OCI-M2 (cell line): Measurements from ENCODE around the gene EFCAB13.
"Not testable (repeated sequence)": the region's sequence is repeated elsewhere in the genome, so short reads cannot be mapped to it uniquely, and the experiment has no call there.

Source experiments
- DNase-seq: peaks from one replicate; lab custom pipeline; 2025; ENCODE audit not compliant: unreplicated experiment; lab: John Stamatoyannopoulos, UW

EFCAB13 gene

GRCh38 chr17:47423406-47424295 is 99.9 kb downstream of the EFCAB13 start:
- DNase-seq: no peak

- not testable (repeated sequence) for DNase-seq
Measured at GRCh38 chr17:47425233-47425632, 101.5 kb downstream of the EFCAB13 start.

- DNase-seq: not testable (repeated sequence)
Measured at GRCh38 chr17:47425887-47426635, 102.3 kb downstream of the EFCAB13 start.

GRCh38 chr17:47427985-47428384 is 104.2 kb downstream of the EFCAB13 start:
- no peak for DNase-seq

- DNase-seq: not testable (repeated sequence)
Measured at GRCh38 chr17:47432240-47432639, 108.5 kb downstream of the EFCAB13 start.

- DNase-seq: no peak
Measured at GRCh38 chr17:47465165-47465564, 141.4 kb downstream of the EFCAB13 start.

GRCh38 chr17:47466976-47467375 is 143.2 kb downstream of the EFCAB13 start:
- DNase-seq: not testable (repeated sequence)

- no peak for DNase-seq
Measured at GRCh38 chr17:47470836-47471235, 147.1 kb downstream of the EFCAB13 start.

GRCh38 chr17:47472073-47472472 is 148.3 kb downstream of the EFCAB13 start:
- not testable (repeated sequence) for DNase-seq
